ENCODE measurements around the gene IGFL1.
"Not testable (repeated sequence)": the region's sequence is repeated elsewhere in the genome, so short reads cannot be mapped to it uniquely, and the experiment has no call there.

Gene IGFL1

DNA sequence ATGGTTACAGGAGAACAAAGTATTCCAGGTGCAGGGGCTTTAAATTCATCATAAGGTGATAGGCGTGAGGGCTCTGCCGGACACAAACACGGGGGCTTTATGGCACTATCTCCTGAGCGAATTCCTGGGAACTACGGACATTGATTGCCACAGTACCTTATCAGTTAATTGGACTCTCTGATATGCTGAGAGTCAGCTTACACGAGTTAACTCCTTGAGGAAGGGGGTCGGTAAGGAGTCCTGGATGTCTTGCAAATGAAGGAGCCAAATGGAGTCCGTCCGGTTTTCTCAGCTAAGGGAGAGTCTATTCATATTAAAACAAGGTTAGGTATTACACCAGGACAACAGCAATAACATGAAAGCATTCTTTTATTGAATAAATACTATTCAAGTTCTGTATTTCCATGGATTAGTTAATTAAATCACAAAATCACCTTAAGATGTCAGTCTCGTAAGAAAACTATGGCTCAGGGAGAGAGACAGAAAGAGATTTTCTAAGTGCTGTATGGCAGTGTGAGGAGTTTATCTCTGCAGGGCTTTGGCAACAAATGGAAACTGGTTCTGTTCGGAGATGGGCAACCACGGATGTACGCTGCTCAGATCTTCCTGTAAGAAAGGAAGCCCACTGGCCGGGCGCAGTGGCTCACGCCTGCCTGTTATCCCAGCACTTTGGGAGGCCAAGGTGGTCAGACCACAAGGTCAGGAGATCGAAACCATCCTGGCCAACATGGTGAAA, 41.1 kb downstream of the IGFL1 start:
- DNase-seq (ENCODE audit: low spot score): no peak

DNA sequence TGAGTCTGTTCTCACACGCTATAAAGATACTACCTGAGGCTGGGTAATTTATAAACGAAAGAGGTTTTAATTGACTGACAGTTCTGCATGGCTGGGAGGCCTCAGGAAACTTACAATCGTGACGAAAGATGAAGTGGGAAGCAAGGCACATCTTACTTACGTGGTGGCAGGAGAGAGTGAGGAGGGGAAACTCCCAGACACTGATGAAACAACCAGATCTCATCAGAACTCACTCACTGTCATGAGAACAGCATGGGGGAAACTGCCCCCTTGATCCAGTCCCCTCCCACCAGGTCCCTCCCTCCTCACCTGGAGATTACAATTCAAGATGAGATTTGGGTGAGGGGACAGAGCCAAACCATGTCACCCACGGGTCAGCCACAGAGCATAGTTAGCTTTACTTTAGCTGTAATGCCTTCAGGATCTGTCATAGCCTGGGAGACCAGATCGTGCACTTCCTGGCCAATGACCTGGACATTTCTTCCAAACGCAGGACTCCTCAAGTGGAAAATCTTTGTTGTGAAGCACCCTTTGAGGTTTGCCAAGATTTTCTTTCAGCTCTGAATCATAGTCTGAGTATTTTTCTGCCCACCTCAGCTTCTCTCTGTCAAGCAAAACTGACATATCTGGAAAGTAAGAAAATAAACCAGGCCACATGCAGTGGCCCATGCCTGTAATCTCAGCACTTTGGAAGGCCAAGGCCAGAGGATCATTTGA, 42.1 kb downstream of the IGFL1 start:
- no peak for DNase-seq (ENCODE audit: low spot score)

DNA sequence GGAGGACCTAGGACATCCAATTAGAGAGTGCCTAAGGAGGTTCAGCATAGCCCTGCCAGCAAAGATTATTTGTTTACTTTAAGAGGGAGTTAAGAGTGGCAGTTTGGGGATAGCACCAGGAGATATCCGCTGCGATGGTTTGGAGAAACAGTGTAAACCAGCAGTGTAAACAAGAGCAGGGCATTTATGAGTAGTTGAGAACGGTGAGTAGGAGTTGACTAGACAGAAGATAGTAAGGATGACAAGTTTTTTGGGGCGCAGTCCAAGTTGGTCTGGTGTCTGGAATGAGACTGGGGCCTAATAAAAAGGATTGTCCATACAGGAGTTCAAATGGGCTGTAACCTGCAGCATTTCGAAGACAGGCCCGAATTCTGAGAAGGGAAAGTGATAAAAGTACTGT, 44.4 kb downstream of the IGFL1 start:
- not testable (repeated sequence) for DNase-seq (ENCODE audit: low spot score)

DNA sequence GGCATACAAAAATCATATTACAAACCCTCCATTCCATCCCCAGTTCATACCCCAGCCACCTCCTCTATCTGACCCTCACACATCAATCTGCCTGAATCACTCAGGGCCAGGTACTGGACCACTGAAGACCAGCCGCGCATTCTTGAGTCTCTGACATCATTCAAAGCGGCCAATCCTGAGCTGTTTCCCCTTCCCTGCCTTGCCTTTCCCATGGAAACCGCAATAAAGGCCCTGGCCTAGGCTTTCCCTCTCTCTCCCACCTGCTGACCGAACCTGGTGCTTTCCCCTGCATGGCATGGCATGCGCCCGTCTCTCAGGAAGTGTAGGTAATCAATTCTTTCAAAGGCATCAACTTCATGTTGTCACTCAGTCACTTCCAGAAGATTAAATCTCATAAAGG, 49.6 kb downstream of the IGFL1 start:
- DNase-seq (ENCODE audit: low spot score): no peak
